ENCODE measurements around the gene EMILIN3.

EMILIN3 gene

DNA sequence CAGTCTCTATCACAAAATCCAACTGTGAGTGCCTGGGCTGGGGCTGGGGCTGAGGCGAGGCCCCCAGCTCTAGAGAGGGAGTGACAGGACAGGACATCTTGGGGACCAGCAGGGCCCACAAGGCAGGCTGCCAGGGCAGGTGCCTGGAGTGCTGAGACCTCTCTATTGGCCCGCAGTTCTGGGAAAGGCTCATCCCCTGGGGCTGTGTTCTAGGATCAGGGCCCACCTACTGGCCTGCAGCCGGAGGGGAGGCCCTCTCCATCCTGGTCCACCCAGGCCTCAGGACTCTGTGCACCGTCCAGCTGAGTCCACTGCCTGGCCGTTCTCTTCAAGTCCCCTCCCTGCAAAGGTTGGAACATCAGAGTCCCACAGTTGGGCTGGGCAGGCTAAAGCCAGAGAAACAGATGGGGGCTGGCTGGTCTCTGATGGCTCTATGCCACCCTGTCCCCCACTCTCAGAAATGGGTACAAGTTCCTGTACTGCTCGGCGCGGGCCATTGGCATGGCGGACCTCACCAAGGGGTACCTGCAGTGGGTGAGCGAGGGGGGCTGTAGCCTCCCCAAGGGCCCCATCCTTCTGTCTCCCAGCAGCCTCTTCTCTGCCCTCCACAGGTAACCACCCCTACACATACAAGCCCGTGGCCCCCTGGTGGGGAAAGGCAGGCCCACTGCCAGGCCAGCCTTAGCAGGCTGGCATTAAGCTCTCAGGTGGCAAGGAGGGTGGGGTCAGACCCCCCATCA, 9.0 kb downstream of the EMILIN3 start:
- TF ChIP-seq, protein P1, sequence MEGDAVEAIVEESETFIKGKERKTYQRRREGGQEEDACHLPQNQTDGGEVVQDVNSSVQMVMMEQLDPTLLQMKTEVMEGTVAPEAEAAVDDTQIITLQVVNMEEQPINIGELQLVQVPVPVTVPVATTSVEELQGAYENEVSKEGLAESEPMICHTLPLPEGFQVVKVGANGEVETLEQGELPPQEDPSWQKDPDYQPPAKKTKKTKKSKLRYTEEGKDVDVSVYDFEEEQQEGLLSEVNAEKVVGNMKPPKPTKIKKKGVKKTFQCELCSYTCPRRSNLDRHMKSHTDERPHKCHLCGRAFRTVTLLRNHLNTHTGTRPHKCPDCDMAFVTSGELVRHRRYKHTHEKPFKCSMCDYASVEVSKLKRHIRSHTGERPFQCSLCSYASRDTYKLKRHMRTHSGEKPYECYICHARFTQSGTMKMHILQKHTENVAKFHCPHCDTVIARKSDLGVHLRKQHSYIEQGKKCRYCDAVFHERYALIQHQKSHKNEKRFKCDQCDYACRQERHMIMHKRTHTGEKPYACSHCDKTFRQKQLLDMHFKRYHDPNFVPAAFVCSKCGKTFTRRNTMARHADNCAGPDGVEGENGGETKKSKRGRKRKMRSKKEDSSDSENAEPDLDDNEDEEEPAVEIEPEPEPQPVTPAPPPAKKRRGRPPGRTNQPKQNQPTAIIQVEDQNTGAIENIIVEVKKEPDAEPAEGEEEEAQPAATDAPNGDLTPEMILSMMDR (IDR thresholded peaks at IDR 0.05; ENCODE audit: insufficient read depth, low read length) = no peak
- TF ChIP-seq, protein P2, sequence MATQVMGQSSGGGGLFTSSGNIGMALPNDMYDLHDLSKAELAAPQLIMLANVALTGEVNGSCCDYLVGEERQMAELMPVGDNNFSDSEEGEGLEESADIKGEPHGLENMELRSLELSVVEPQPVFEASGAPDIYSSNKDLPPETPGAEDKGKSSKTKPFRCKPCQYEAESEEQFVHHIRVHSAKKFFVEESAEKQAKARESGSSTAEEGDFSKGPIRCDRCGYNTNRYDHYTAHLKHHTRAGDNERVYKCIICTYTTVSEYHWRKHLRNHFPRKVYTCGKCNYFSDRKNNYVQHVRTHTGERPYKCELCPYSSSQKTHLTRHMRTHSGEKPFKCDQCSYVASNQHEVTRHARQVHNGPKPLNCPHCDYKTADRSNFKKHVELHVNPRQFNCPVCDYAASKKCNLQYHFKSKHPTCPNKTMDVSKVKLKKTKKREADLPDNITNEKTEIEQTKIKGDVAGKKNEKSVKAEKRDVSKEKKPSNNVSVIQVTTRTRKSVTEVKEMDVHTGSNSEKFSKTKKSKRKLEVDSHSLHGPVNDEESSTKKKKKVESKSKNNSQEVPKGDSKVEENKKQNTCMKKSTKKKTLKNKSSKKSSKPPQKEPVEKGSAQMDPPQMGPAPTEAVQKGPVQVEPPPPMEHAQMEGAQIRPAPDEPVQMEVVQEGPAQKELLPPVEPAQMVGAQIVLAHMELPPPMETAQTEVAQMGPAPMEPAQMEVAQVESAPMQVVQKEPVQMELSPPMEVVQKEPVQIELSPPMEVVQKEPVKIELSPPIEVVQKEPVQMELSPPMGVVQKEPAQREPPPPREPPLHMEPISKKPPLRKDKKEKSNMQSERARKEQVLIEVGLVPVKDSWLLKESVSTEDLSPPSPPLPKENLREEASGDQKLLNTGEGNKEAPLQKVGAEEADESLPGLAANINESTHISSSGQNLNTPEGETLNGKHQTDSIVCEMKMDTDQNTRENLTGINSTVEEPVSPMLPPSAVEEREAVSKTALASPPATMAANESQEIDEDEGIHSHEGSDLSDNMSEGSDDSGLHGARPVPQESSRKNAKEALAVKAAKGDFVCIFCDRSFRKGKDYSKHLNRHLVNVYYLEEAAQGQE (IDR thresholded peaks at IDR 0.05; ENCODE audit: insufficient replicate concordance, low read depth) = no peak
- TF ChIP-seq SPI1 (IDR thresholded peaks at IDR 0.05; ENCODE audit: borderline replicate concordance, low read depth) (no peak), GABPA (IDR thresholded peaks at IDR 0.05; ENCODE audit: low read depth) (no peak), POLR2AphosphoS5 (IDR thresholded peaks at IDR 0.05; ENCODE audit: low read depth) (no peak)
- Histone ChIP-seq H3K27ac (replicated peaks) (no peak overlapping the region), H3K27me3 (ENCODE audit: insufficient read depth, poor library complexity, severe bottlenecking) (no peaks in the 10 kb centered on the region), H3K4me3 (replicated peaks; ENCODE audit: insufficient read depth, low read length) (no peak overlapping the region)
- DNase-seq (ENCODE audit: low read depth in 1 of 2, low spot score in 1 of 2) = no peak

GRCh38 chr20:41356951-41357350, 9.7 kb downstream of the EMILIN3 start:
- Histone ChIP-seq H3K4me3 (replicated peaks; ENCODE audit: insufficient read depth, low read length) (no peak overlapping the region), H3K27ac (replicated peaks) (no peak overlapping the region), H3K27me3 (ENCODE audit: insufficient read depth, poor library complexity, severe bottlenecking) (no peaks in the 10 kb centered on the region)
- TF ChIP-seq SPI1 (IDR thresholded peaks at IDR 0.05; ENCODE audit: borderline replicate concordance, low read depth) = no peak
- TF ChIP-seq, protein P2 (IDR thresholded peaks at IDR 0.05; ENCODE audit: insufficient replicate concordance, low read depth) = no peak
- TF ChIP-seq POLR2AphosphoS5 (IDR thresholded peaks at IDR 0.05; ENCODE audit: low read depth) = no peak
- TF ChIP-seq, protein P1 (IDR thresholded peaks at IDR 0.05; ENCODE audit: insufficient read depth, low read length) = no peak
- no peak for TF ChIP-seq GABPA (IDR thresholded peaks at IDR 0.05; ENCODE audit: low read depth)
- no peak for DNase-seq (ENCODE audit: low read depth in 1 of 2, low spot score in 1 of 2)

DNA sequence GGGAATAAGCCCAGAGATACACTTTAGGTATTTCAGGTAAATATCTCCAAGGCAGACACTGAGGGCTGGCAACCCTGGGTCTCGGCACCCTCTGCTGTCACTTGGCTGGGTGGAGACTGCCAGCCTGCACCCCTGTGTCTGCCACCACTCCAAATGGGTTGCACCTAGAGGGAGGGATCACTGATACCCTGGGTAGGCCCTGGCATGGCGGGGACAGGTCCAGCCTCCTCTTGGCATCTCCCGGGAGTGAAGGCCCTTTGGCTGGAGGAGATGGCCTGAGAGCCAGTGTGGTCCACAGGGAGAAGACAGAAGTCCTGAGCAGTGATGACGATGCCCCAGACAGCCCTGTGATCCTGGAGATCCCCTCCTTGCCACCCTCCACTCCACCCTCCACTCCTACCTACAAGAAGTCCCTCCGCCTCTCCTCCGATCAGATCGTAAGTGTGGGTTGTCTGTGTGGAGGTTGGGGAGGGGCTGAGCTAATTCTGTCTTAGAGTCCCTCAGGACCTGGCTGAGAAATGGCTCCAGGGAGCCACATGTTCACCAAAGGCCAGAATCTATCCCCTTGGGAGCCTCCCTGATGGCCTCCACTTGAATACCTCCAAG, 10.9 kb downstream of the EMILIN3 start:
- no peak for DNase-seq (ENCODE audit: low read depth in 1 of 2, low spot score in 1 of 2)
- no peak for TF ChIP-seq SPI1 (IDR thresholded peaks at IDR 0.05; ENCODE audit: borderline replicate concordance, low read depth)
- TF ChIP-seq, protein P2 (IDR thresholded peaks at IDR 0.05; ENCODE audit: insufficient replicate concordance, low read depth) = no peak
- TF ChIP-seq, protein P1 (IDR thresholded peaks at IDR 0.05; ENCODE audit: insufficient read depth, low read length) = no peak
- no peak for TF ChIP-seq POLR2AphosphoS5 (IDR thresholded peaks at IDR 0.05; ENCODE audit: low read depth)
- no peak for TF ChIP-seq GABPA (IDR thresholded peaks at IDR 0.05; ENCODE audit: low read depth)
- Histone ChIP-seq H3K4me3 (replicated peaks; ENCODE audit: insufficient read depth, low read length) (no peak overlapping the region), H3K27me3 (ENCODE audit: insufficient read depth, poor library complexity, severe bottlenecking) (no peaks in the 10 kb centered on the region), H3K27ac (replicated peaks) (no peak overlapping the region)
